Measurements from ENCODE around the gene KHDC1L.

DNA sequence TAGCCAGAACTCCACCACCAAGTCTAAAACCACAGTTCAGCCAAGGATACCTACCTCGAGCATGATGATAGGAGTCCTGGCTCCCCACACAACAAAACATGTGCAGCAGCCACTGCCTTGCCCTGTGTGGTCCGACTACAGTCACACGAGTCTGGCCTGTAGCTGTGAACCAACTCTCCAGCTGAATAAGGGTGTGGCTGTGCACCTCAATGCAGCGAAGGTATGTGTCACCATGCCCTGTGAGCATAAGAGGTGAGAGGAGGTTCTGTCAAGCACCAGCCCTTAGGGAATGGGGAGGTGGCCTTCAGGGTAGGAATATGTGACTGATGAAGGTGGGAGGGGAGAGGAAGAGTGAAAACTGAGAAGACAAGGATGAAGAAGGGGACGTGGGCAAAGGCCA, 16.7 kb upstream of the KHDC1L start:
- TF ChIP-seq, protein P1, sequence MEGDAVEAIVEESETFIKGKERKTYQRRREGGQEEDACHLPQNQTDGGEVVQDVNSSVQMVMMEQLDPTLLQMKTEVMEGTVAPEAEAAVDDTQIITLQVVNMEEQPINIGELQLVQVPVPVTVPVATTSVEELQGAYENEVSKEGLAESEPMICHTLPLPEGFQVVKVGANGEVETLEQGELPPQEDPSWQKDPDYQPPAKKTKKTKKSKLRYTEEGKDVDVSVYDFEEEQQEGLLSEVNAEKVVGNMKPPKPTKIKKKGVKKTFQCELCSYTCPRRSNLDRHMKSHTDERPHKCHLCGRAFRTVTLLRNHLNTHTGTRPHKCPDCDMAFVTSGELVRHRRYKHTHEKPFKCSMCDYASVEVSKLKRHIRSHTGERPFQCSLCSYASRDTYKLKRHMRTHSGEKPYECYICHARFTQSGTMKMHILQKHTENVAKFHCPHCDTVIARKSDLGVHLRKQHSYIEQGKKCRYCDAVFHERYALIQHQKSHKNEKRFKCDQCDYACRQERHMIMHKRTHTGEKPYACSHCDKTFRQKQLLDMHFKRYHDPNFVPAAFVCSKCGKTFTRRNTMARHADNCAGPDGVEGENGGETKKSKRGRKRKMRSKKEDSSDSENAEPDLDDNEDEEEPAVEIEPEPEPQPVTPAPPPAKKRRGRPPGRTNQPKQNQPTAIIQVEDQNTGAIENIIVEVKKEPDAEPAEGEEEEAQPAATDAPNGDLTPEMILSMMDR (IDR thresholded peaks at IDR 0.05): no peak
- TF ChIP-seq POLR2A (IDR thresholded peaks at IDR 0.05): no peak
